Endothelial cell of umbilical vein (primary cell): ENCODE measurements around the gene BLOC1S6. TPM values are rescaled to one million over a fixed set of nuclear protein-coding genes. Genes with fewer than 3 reads are reported as not detected.

Experiments used
- BruUV-seq: library from RNA; stranded (reverse); fragments of 400-500 nt; replicated peaks from 2 replicates; lab custom pipeline; 2021; lab: Mats Ljungman, UMichigan
- CTCF ChIA-PET: fragments of 300-600, 350-600 bp; sonication (Branson Sonifier 250); formaldehyde crosslinking; loops from one replicate; lab custom pipeline; 2021; ENCODE audit warnings: antibody characterized with exemption, inconsistent platforms; lab: Charles Lee
- POLR2A ChIA-PET: fragments of 300-600, 350-600 bp; sonication (Branson Sonifier 250); formaldehyde crosslinking; loops from one replicate; lab custom pipeline; 2021; ENCODE audit warnings: antibody characterized with exemption, inconsistent platforms; lab: Charles Lee
- DNase-seq: peaks from one replicate; pipeline ENCODE4 v3.0.0-alpha.2; 2011; ENCODE audit warnings: low read depth, low spot score
- FAIRE-seq: peaks from 2 replicates; lab custom pipeline; 2011; peaks lifted over from hg19 to GRCh38; lab: Jason Lieb, UNC
- H2AFZ ChIP-seq: 2 replicates; pipeline ENCODE4 v1.6.0; 2012; ENCODE audit warnings: low read depth, low read length, control low read depth, inconsistent platforms
- H3K27ac ChIP-seq: 2 replicates; pipeline ENCODE4 v1.5.1; 2011; ENCODE audit warnings: low read depth, mild to moderate bottlenecking, control low read depth, low read length, moderate library complexity; ENCODE audit not compliant: insufficient read depth
- H3K27me3 ChIP-seq, 2 experiments: 2 replicates each; pipeline versions ENCODE4 v1.6.0 to v1.6.1; 2011; ENCODE audit warnings: low read length in 2 of 2, mixed read lengths in 1 of 2; ENCODE audit not compliant: control insufficient read depth in 2 of 2, insufficient read depth in 2 of 2
- H3K36me3 ChIP-seq, 2 experiments: 2 replicates in 1 of 2; 3 replicates in 1 of 2; pipeline ENCODE4 v1.5.1; 2011; ENCODE audit warnings: low read length in 2 of 2, mild to moderate bottlenecking in 1 of 2, moderate library complexity in 1 of 2; ENCODE audit not compliant: control insufficient read depth in 2 of 2, insufficient read depth in 2 of 2; ENCODE audit errors: extremely low read depth in 1 of 2
- H3K4me1 ChIP-seq: 3 replicates; pipeline ENCODE4 v1.5.1; 2011; ENCODE audit warnings: mild to moderate bottlenecking, low read length; ENCODE audit not compliant: control insufficient read depth, insufficient read depth; ENCODE audit errors: extremely low read depth
- H3K4me2 ChIP-seq: 2 replicates; pipeline ENCODE4 v1.6.1; 2011; ENCODE audit warnings: low read length, control low read depth, mixed read lengths; ENCODE audit not compliant: insufficient read depth
- H3K4me3 ChIP-seq, 3 experiments: fragments of 200-600 bp in 1 of 3; sonication (generic), shearing (Covaris generic) in 1 of 3; replicated peaks in 1 of 3; 2 replicates each; pipeline ENCODE4 v1.5.1; 2011 to 2016; ENCODE audit warnings: control low read depth in 3 of 3, low read length in 3 of 3, mild to moderate bottlenecking in 2 of 3, inconsistent platforms in 1 of 3, low read depth in 1 of 3, moderate library complexity in 1 of 3; ENCODE audit not compliant: insufficient read depth in 1 of 3
- H3K79me2 ChIP-seq: 2 replicates; pipeline ENCODE4 v1.6.0; 2012; ENCODE audit warnings: low read length, inconsistent platforms; ENCODE audit not compliant: control insufficient read depth, insufficient read depth
- H3K9ac ChIP-seq: replicated peaks from 2 replicates; pipeline ENCODE3; 2011; ENCODE audit warnings: low read length, control low read depth; ENCODE audit not compliant: insufficient read depth; ENCODE audit errors: extremely low read depth
- H3K9me1 ChIP-seq: replicated peaks from 3 replicates; pipeline ENCODE4 v1.6.0; 2011; ENCODE audit warnings: mild to moderate bottlenecking, low read length; ENCODE audit not compliant: control insufficient read depth, insufficient read depth; ENCODE audit errors: extremely low read depth
- H3K9me3 ChIP-seq: replicated peaks from 2 replicates; pipeline ENCODE4 v1.5.1; 2012; ENCODE audit warnings: low read length, inconsistent platforms; ENCODE audit not compliant: control insufficient read depth, insufficient read depth
- H4K20me1 ChIP-seq: replicated peaks from 2 replicates; pipeline ENCODE3; 2011; ENCODE audit warnings: mild to moderate bottlenecking, low read length; ENCODE audit not compliant: control insufficient read depth, insufficient read depth; ENCODE audit errors: extremely low read depth
- CTCF ChIP-seq, 2 donors: IDR thresholded peaks; 1 replicate in 1 of 2; 2 replicates in 1 of 2; pipeline ENCODE4 v1.5.1; 2011; ENCODE audit warnings: low read length in 2 of 2, mild to moderate bottlenecking in 2 of 2, moderate library complexity in 2 of 2, control low read depth in 1 of 2, inconsistent platforms in 1 of 2, low read depth in 1 of 2; ENCODE audit not compliant: insufficient read depth in 1 of 2; ENCODE audit errors: extremely low read depth in 1 of 2
- EZH2 ChIP-seq: IDR thresholded peaks from 2 replicates; pipeline ENCODE4 v1.6.1; 2012; ENCODE audit warnings: borderline replicate concordance, low read depth, mild to moderate bottlenecking, moderate library complexity, low read length, inconsistent platforms; ENCODE audit not compliant: severe bottlenecking
- FOS ChIP-seq: IDR thresholded peaks from 2 replicates; pipeline ENCODE4 v1.6.1; 2011; ENCODE audit warnings: mild to moderate bottlenecking, low read length, moderate library complexity, borderline replicate concordance; ENCODE audit not compliant: insufficient read depth
- GATA2 ChIP-seq: IDR thresholded peaks from 2 replicates; pipeline ENCODE4 v1.7.0; 2011; ENCODE audit warnings: low read depth, mild to moderate bottlenecking, moderate library complexity, mixed read lengths, low read length; ENCODE audit not compliant: insufficient read length, insufficient read depth
- JUN ChIP-seq: IDR thresholded peaks from 2 replicates; pipeline ENCODE4 v1.6.1; 2011; ENCODE audit warnings: borderline replicate concordance, low read depth; ENCODE audit not compliant: insufficient read length, insufficient read depth
- MAX ChIP-seq: IDR thresholded peaks from 2 replicates; pipeline ENCODE4 v1.6.1; 2011; ENCODE audit not compliant: insufficient read depth, insufficient read length
- MYC ChIP-seq: IDR thresholded peaks from one replicate; pipeline ENCODE4 v1.6.1; 2011; ENCODE audit warnings: mild to moderate bottlenecking, low read depth, low read length
- POLR2A ChIP-seq: IDR thresholded peaks from 2 replicates; pipeline ENCODE4 v1.6.1; 2012; ENCODE audit warnings: low read depth, mild to moderate bottlenecking, control low read depth, low read length
- POLR2AphosphoS5 ChIP-seq: IDR thresholded peaks from 2 replicates; pipeline ENCODE4 v1.6.1; 2012; ENCODE audit warnings: low read depth, mild to moderate bottlenecking, control low read depth, low read length, moderate library complexity; ENCODE audit not compliant: insufficient read depth
- dilution Hi-C: fragments of 300-500 bp; cut with MboI; formaldehyde crosslinking; loops from one replicate; pipeline ENCODE4 v1.15.0; 2019; ENCODE audit warnings: low sequenced_read_pairs; ENCODE audit not compliant: extremely low pct_ligation_motif_present
- intact Hi-C: fragments of 100-400 bp; cut with micrococcal nuclease; formaldehyde crosslinking; loops from one replicate; pipeline ENCODE4 v1.10.0; 2022
- polyA plus RNA-seq, 4 experiments: library from polyadenylated mRNA; depleted of rRNA in 3 of 4; stranded (reverse) in 3 of 4; unstranded in 1 of 4; fragments of >200 nt; gene quantifications; 2 replicates each; pipeline versions ENCODE4 v1.2.1 to v1.2.3, GENCODE V29; 2011 to 2012; ENCODE audit warnings: missing spikeins in 1 of 4
- total RNA-seq: library from RNA; stranded (reverse); gene quantifications from 2 replicates; pipeline ENCODE4 v1.2.3, GENCODE V29; 2021

BLOC1S6 gene
- total and polyA plus RNA-seq, 2 donors (not counting 3 experiments of a cell fraction or from before 2014, with no cell fraction given) = 8.2 to 39.2 TPM

GRCh38 chr15:45551676-45552075, 35.5 kb upstream of the BLOC1S6 start:
- no peak for DNase-seq
- intact Hi-C loops = no loop called here
- Histone ChIP-seq H3K27me3 (peaks cover 3 to 9% of the 10 kb centered on the region in 2 experiments), H3K4me3 (no peak overlapping the region), H2AFZ (no peak overlapping the region), H3K79me2 (no peaks in the 10 kb centered on the region), H3K9ac (no peak overlapping the region), H3K9me3 (no peaks in the 10 kb centered on the region), H4K20me1 (no peaks in the 10 kb centered on the region), H3K36me3 (no peaks in the 10 kb centered on the region), H3K4me2 (no peak overlapping the region), H3K27ac (no peak overlapping the region), H3K9me1 (no peaks in the 10 kb centered on the region), H3K4me1 (no peaks in the 10 kb centered on the region)
- TF ChIP-seq FOS = no peak
- no peak for TF ChIP-seq GATA2
- TF ChIP-seq POLR2A = no peak
- TF ChIP-seq POLR2AphosphoS5 = no peak
- no peak for TF ChIP-seq MYC
- ChIA-PET CTCF (no interaction called here), POLR2A (no interaction called here)
- no TSS peak for BruUV-seq
- FAIRE-seq = no peak
- dilution Hi-C loops = no loop called here

GRCh38 chr15:45555934-45556608, 31.1 kb upstream of the BLOC1S6 start:
- POLR2A ChIA-PET = no interaction called here
- intact Hi-C loops (no loop called here), dilution Hi-C loops (no loop called here)
- DNase-seq = no peak
- H3K4me3 ChIP-seq = no peak overlapping the region
- no peak for TF ChIP-seq EZH2
- no peak for TF ChIP-seq FOS
- no peak for TF ChIP-seq JUN
- no peak for TF ChIP-seq POLR2AphosphoS5
- TF ChIP-seq CTCF (IDR thresholded peaks at IDR 0.05; ENCODE audit: extremely low read depth in 1 of 2, insufficient read depth in 1 of 2, low read depth in 1 of 2, low read length in 2 of 2) = no peak
- TF ChIP-seq MAX = no peak
- TF ChIP-seq MYC = no peak
- no peak for TF ChIP-seq POLR2A
- H3K27me3 ChIP-seq = peaks cover 7 to 10% of the 10 kb centered on the region in 2 experiments
- no peak overlapping the region for H3K4me2 ChIP-seq
- H3K36me3 ChIP-seq = no peaks in the 10 kb centered on the region
- no peak overlapping the region for H3K27ac ChIP-seq
- H3K4me1 ChIP-seq = no peaks in the 10 kb centered on the region
- H2AFZ ChIP-seq = no peak overlapping the region
- H3K79me2 ChIP-seq = no peaks in the 10 kb centered on the region
- no peaks in the 10 kb centered on the region for H3K9me3 ChIP-seq
- no peak for FAIRE-seq
- CTCF ChIA-PET = interaction anchor here (1.5 kb wide), 1 partner anchor 20 kb away, joined by 4 read pairs; no protein-coding TSS in a partner anchor
- BruUV-seq = no TSS peak
- H4K20me1 ChIP-seq = no peaks in the 10 kb centered on the region
- no peaks in the 10 kb centered on the region for H3K9me1 ChIP-seq
- H3K9ac ChIP-seq = no peak overlapping the region
